ENCODE measurements around the gene HEG1. TPM values are rescaled to one million over a fixed set of nuclear protein-coding genes. Genes with fewer than 3 reads are reported as not detected.

HEG1 gene
- total RNA-seq, 3 donors from 2014 or later (not counting 1 experiment from before 2014, with no cell fraction given), result 52.1 to 83.5 (median 68.1) TPM

DNA sequence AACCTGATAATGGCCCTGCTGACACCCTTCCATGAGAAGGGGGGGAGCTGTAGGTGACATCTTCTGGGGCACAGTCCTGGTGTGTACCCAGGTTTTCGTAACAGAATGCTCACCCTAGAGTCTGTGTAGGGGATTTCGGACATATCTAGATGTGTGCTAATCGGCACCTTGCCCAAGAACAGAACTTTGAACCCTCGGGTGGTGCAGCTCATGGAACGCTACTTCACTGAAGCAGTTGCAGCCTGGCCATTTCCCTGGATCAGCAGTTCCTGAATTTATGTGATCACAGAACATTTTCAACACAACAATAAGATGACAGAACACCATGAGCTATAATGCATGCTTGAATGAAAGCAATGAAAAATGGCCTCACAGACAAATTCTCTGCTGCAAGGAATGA, 63.8 kb downstream of the HEG1 start:
- peaks cover 71% of the 10 kb centered on the region for H3K36me3 ChIP-seq (ENCODE audit: control insufficient read depth, insufficient read depth, low read length)
- DNase-seq, result no peak
- Mint-ChIP-seq H3K4me3 (no peak overlapping the region), H3K4me1 (peaks cover 11 to 13% of the 10 kb centered on the region in 2 donors), H3K27me3 (ENCODE audit: low read depth in 2 of 2) (no peaks in the 10 kb centered on the region), H3K36me3 (peaks cover 19% of the 10 kb centered on the region), H3K27ac (no peak overlapping the region), H3K9me3 (no peaks in the 10 kb centered on the region)
- peaks cover 12% of the 10 kb centered on the region for H3K4me1 ChIP-seq (ENCODE audit: control insufficient read depth, insufficient read depth, low read length)
- no peaks in the 10 kb centered on the region for H3K27me3 ChIP-seq (ENCODE audit: control insufficient read depth, insufficient read depth, low read length)
- no peak for ATAC-seq
- H3K9me3 ChIP-seq (ENCODE audit: control insufficient read depth, insufficient read depth, low read length), result no peaks in the 10 kb centered on the region
- no peak overlapping the region for H3K4me3 ChIP-seq (ENCODE audit: low read length)
- 97% methylated on average over 5 of the region's 5 CpGs for WGBS (ENCODE audit: insufficient coverage)
- H3K27ac ChIP-seq (ENCODE audit: low read length), result no peak overlapping the region
- TF ChIP-seq, protein P1, sequence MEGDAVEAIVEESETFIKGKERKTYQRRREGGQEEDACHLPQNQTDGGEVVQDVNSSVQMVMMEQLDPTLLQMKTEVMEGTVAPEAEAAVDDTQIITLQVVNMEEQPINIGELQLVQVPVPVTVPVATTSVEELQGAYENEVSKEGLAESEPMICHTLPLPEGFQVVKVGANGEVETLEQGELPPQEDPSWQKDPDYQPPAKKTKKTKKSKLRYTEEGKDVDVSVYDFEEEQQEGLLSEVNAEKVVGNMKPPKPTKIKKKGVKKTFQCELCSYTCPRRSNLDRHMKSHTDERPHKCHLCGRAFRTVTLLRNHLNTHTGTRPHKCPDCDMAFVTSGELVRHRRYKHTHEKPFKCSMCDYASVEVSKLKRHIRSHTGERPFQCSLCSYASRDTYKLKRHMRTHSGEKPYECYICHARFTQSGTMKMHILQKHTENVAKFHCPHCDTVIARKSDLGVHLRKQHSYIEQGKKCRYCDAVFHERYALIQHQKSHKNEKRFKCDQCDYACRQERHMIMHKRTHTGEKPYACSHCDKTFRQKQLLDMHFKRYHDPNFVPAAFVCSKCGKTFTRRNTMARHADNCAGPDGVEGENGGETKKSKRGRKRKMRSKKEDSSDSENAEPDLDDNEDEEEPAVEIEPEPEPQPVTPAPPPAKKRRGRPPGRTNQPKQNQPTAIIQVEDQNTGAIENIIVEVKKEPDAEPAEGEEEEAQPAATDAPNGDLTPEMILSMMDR (IDR thresholded peaks at IDR 0.05), result no peak
- intact Hi-C loops (cut with micrococcal nuclease), result no loop called here

DNA sequence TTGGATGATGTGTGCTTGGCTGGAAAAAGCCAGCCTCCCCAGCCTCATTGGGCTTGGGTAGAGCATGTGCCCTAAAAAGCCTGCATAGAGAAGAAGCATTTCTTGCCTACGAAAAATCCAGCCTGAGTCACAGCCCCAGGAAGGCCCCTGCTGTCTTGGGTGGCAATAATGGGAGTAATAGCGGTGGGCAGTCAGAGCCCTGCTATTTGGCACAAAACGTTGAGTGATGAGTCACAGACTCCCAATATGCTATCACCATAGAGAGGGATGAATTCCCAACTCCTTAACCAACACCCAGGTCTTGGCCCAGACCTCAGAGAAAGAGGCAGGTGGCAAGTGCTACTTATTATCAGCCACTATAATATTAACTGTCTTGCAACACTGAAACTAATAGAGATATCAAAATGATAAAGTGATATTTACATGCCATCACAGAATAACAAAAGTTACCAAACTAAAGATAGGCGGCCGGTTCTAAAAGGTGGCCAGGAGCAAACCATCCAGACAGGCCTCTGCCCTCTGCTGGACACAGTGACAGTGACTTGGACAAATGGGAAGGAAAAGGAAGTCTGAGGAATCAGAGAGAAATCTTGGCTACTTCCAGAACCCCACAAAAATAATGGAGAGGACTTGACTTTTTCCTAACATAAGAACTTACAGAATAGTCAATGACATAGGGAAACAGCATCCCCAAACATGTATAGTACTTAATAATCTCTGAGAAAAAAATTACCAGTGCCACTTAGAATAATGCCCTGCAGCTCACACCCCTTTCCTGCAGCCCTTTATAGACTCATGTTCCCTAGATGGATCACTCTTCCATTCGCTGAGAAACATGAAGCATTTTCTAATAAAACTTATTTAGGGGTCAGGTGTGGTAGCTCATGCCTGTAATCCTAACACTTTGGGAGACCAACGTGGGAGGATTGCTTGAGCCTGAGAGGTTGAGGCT, 69.3 kb downstream of the HEG1 start:
- no peak for ATAC-seq
- peaks cover 22 to 23% of the 10 kb centered on the region in 2 donors for H3K4me1 Mint-ChIP-seq
- H3K36me3 ChIP-seq (ENCODE audit: control insufficient read depth, insufficient read depth, low read length), result peaks cover 53% of the 10 kb centered on the region
- intact Hi-C loops (cut with micrococcal nuclease), result no loop called here
- WGBS (ENCODE audit: insufficient coverage), result 91% methylated on average over 7 of the region's 7 CpGs
- H3K4me1 ChIP-seq (ENCODE audit: control insufficient read depth, insufficient read depth, low read length), result peaks cover 4% of the 10 kb centered on the region
- no peak overlapping the region for H3K27ac ChIP-seq (ENCODE audit: low read length)
- TF ChIP-seq, protein P1 (IDR thresholded peaks at IDR 0.05), result no peak
- H3K4me3 ChIP-seq (ENCODE audit: low read length), result no peak overlapping the region
- H3K27ac Mint-ChIP-seq, result no peak overlapping the region
- H3K4me3 Mint-ChIP-seq, result no peak overlapping the region
- no peaks in the 10 kb centered on the region for H3K9me3 ChIP-seq (ENCODE audit: control insufficient read depth, insufficient read depth, low read length)
- H3K36me3 Mint-ChIP-seq, result peaks cover 26% of the 10 kb centered on the region
- no peaks in the 10 kb centered on the region for H3K9me3 Mint-ChIP-seq
- H3K27me3 ChIP-seq (ENCODE audit: control insufficient read depth, insufficient read depth, low read length), result no peaks in the 10 kb centered on the region
- H3K27me3 Mint-ChIP-seq (ENCODE audit: low read depth in 2 of 2), result no peaks in the 10 kb centered on the region
- DNase-seq, result no peak

DNA sequence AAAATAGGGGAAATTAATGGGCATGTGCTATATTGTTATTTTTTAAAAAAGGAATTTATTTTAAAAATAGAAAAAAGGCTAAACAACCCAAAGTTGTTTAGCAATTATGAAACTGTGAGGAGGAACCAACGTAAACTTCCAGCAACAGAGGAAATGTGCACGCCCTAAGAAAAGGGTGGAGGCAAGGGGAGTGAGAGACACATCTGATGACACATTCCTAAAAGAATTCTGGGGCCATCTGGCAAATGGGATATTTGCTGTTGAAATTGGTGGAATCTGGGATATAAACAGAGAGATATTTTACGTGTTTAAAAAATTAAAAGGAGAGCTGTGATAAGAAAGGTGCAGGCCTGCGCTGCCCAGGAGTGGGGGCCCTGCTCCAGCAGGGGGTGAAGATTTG, 70.4 kb downstream of the HEG1 start:
- H3K27ac ChIP-seq (ENCODE audit: low read length), result no peak overlapping the region
- WGBS (ENCODE audit: insufficient coverage), result 87% methylated on average over 4 of the region's 4 CpGs
- H3K9me3 Mint-ChIP-seq, result no peaks in the 10 kb centered on the region
- peaks cover 23% of the 10 kb centered on the region in 2 donors for H3K4me1 Mint-ChIP-seq
- H3K9me3 ChIP-seq (ENCODE audit: control insufficient read depth, insufficient read depth, low read length), result no peaks in the 10 kb centered on the region
- H3K4me3 ChIP-seq (ENCODE audit: low read length), result no peak overlapping the region
- H3K27me3 Mint-ChIP-seq (ENCODE audit: low read depth in 2 of 2), result no peaks in the 10 kb centered on the region
- TF ChIP-seq, protein P1 (IDR thresholded peaks at IDR 0.05), result no peak
- peaks cover 23% of the 10 kb centered on the region for H3K36me3 Mint-ChIP-seq
- H3K27ac Mint-ChIP-seq, result no peak overlapping the region
- intact Hi-C loops (cut with micrococcal nuclease), result no loop called here
- no peaks in the 10 kb centered on the region for H3K27me3 ChIP-seq (ENCODE audit: control insufficient read depth, insufficient read depth, low read length)
- no peak for ATAC-seq
- peaks cover 46% of the 10 kb centered on the region for H3K36me3 ChIP-seq (ENCODE audit: control insufficient read depth, insufficient read depth, low read length)
- H3K4me1 ChIP-seq (ENCODE audit: control insufficient read depth, insufficient read depth, low read length), result peaks cover 4% of the 10 kb centered on the region
- no peak for DNase-seq
- no peak overlapping the region for H3K4me3 Mint-ChIP-seq

Data from natural killer cell (primary cell).